Nephron (organoid): ENCODE data around the gene ABCA5.

Source experiments
- H3K27ac Mint-ChIP-seq, 3 experiments: 2 replicates each; pipeline ENCODE4 v1.8.0; 2020; ENCODE audit warnings: mixed read lengths in 3 of 3, mild to moderate bottlenecking in 2 of 3, moderate library complexity in 1 of 3
- H3K27me3 Mint-ChIP-seq: 2 replicates; pipeline ENCODE4 v1.8.0; 2021; ENCODE audit warnings: low read depth, mild to moderate bottlenecking, moderate library complexity, mixed read lengths
- H3K36me3 Mint-ChIP-seq: 2 replicates; pipeline ENCODE4 v1.8.0; 2020; ENCODE audit warnings: low read depth, mixed read lengths
- H3K4me1 Mint-ChIP-seq: 2 replicates; pipeline ENCODE4 v1.8.0; 2020; ENCODE audit warnings: mixed read lengths
- H3K4me3 Mint-ChIP-seq, 3 experiments: 2 replicates each; pipeline ENCODE4 v1.8.0; 2020; ENCODE audit warnings: mild to moderate bottlenecking in 3 of 3, mixed read lengths in 3 of 3, moderate library complexity in 2 of 3
- H3K9me3 Mint-ChIP-seq: 2 replicates; pipeline ENCODE4 v1.8.0; 2020; ENCODE audit warnings: mixed read lengths
- CTCF ChIP-seq, 3 experiments: fragments of 200-600 bp; sonication (generic); IDR thresholded peaks; one replicate each; pipeline ENCODE4 v1.5.0; 2021; ENCODE audit warnings: antibody characterized with exemption in 3 of 3; ENCODE audit not compliant: unreplicated experiment in 3 of 3

The ABCA5 gene

GRCh38 chr17:69246726-69247375 is 80.1 kb downstream of the ABCA5 start:
- no peaks in the 10 kb centered on the region for H3K9me3 Mint-ChIP-seq
- no peaks in the 10 kb centered on the region for H3K4me1 Mint-ChIP-seq
- no peak overlapping the region for H3K4me3 Mint-ChIP-seq
- TF ChIP-seq CTCF (IDR thresholded peaks at IDR 0.05; ENCODE audit: unreplicated experiment in 3 of 3), result peak; percentile 65 to 74 (median 70)
- H3K36me3 Mint-ChIP-seq, result no peaks in the 10 kb centered on the region
- H3K27me3 Mint-ChIP-seq, result no peaks in the 10 kb centered on the region
- no peak overlapping the region for H3K27ac Mint-ChIP-seq

GRCh38 chr17:69246202-69246601 is 80.7 kb downstream of the ABCA5 start:
- Mint-ChIP-seq H3K36me3 (no peaks in the 10 kb centered on the region), H3K4me3 (no peak overlapping the region)

GRCh38 chr17:69245617-69246016 is 81.3 kb downstream of the ABCA5 start:
- Mint-ChIP-seq H3K4me3 (no peak overlapping the region), H3K36me3 (no peaks in the 10 kb centered on the region), H3K9me3 (no peaks in the 10 kb centered on the region), H3K27ac (no peak overlapping the region), H3K27me3 (no peaks in the 10 kb centered on the region), H3K4me1 (no peaks in the 10 kb centered on the region)
- TF ChIP-seq CTCF (IDR thresholded peaks at IDR 0.05; ENCODE audit: unreplicated experiment in 3 of 3), result no peak

More at GRCh38 chr17:69246202-69246601, 80.7 kb downstream of the ABCA5 start:
- Mint-ChIP-seq H3K27me3 (no peaks in the 10 kb centered on the region), H3K4me1 (no peaks in the 10 kb centered on the region), H3K27ac (no peak overlapping the region), H3K9me3 (no peaks in the 10 kb centered on the region)
- no peak for TF ChIP-seq CTCF (IDR thresholded peaks at IDR 0.05; ENCODE audit: unreplicated experiment in 3 of 3)

- peaks cover 6% of the 10 kb centered on the region for H3K27me3 Mint-ChIP-seq
- H3K36me3 Mint-ChIP-seq, result peaks cover 4% of the 10 kb centered on the region
- H3K4me1 Mint-ChIP-seq, result peaks cover 6% of the 10 kb centered on the region
- no peak overlapping the region for H3K27ac Mint-ChIP-seq
- H3K4me3 Mint-ChIP-seq, result no peak overlapping the region
- H3K9me3 Mint-ChIP-seq, result peaks cover 3% of the 10 kb centered on the region
- no peak for TF ChIP-seq CTCF (IDR thresholded peaks at IDR 0.05; ENCODE audit: unreplicated experiment in 3 of 3)
These were observed 87.0 kb downstream of the ABCA5 start for GRCh38 chr17:69239611-69240600.

GRCh38 chr17:69236946-69237345 is 90.0 kb downstream of the ABCA5 start:
- Mint-ChIP-seq H3K27me3 (peaks cover 6% of the 10 kb centered on the region), H3K27ac (no peak overlapping the region), H3K9me3 (peaks cover 10% of the 10 kb centered on the region), H3K36me3 (peaks cover 8% of the 10 kb centered on the region), H3K4me1 (peaks cover 6% of the 10 kb centered on the region), H3K4me3 (no peak overlapping the region)
- no peak for TF ChIP-seq CTCF (IDR thresholded peaks at IDR 0.05; ENCODE audit: unreplicated experiment in 3 of 3)
